ENCODE measurements around the gene NMNAT1. TPM values are rescaled to one million over a fixed set of nuclear protein-coding genes. Genes with fewer than 3 reads are reported as not detected.

Gene NMNAT1
- total RNA-seq, 2 donors from 2014 or later, result 4.6 to 4.7 TPM

DNA sequence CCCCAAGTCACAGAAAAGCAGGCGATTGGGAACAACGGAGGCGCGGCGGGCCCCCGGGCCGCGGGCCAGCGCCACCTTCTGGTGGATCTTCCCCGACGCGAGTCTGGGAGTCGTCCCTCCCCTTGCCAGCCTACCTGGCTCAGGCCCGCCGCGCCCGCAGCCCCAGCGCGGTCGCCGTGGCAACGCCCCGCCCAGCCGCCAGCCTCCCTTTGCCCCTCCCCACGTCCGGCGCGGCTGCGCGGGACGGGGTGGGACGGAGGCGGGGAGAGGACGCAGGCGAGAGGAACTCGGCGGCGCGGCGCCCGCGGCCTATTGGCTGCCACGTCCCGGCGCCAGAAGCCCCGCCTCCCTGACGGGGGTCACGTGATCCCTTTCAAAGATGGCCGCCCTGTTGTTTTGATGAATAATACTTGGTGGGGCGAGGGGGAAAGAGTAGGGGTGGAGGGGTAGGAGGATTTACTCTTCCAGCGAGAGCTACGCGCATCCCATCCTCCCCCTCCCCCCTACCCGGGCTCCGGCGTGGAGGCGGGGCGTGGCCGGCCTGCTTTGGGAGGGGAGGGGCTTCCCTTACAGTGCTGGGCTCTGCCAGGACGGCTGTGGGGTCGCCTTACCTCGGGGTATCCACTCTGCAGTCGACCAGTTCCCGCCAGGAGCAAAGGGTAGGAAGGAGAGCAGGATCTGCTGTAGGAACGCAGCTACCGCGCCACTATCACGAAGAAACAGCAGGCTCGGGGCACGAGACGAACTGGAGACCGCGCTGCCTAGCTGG lies 89.5 kb downstream of the NMNAT1 start, which contains the start of gene UBE4B:
UBE4B (plus strand) TSS at position 369 of the 769 bp plus-strand sequence. CDS start 713 bp downstream, outside the sequence.
- H3K27ac ChIP-seq, result peak within 1 kb of the TSS; percentile 93 to 97
- peak; percentile 97 for ATAC-seq (ENCODE audit: insufficient number of reproducible peaks, low FRiP score, low read depth)
- peak within 1 kb of the TSS; percentile 100 for H3K4me3 ChIP-seq
- peak; percentile 92 for DNase-seq (ENCODE audit: low spot score)
- no peaks in the 10 kb centered on the region for H3K27me3 ChIP-seq (replicated peaks; ENCODE audit: insufficient read depth)
- H3K36me3 ChIP-seq, result no peaks in the 10 kb centered on the region
- TF ChIP-seq, protein P1, sequence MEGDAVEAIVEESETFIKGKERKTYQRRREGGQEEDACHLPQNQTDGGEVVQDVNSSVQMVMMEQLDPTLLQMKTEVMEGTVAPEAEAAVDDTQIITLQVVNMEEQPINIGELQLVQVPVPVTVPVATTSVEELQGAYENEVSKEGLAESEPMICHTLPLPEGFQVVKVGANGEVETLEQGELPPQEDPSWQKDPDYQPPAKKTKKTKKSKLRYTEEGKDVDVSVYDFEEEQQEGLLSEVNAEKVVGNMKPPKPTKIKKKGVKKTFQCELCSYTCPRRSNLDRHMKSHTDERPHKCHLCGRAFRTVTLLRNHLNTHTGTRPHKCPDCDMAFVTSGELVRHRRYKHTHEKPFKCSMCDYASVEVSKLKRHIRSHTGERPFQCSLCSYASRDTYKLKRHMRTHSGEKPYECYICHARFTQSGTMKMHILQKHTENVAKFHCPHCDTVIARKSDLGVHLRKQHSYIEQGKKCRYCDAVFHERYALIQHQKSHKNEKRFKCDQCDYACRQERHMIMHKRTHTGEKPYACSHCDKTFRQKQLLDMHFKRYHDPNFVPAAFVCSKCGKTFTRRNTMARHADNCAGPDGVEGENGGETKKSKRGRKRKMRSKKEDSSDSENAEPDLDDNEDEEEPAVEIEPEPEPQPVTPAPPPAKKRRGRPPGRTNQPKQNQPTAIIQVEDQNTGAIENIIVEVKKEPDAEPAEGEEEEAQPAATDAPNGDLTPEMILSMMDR (IDR thresholded peaks at IDR 0.05), result peak; percentile 65
- H3K9me3 ChIP-seq, result no peaks in the 10 kb centered on the region
- H3K4me1 ChIP-seq (ENCODE audit: control insufficient read depth in 1 of 2, low read depth in 2 of 2), result peaks cover 2 to 24% of the 10 kb centered on the region in 2 donors

GRCh38 chr1:10033359-10033845 lies 90.1 kb downstream of the NMNAT1 start:
- peak overlapping the region; percentile 93 to 97 for H3K27ac ChIP-seq
- peaks cover 2 to 26% of the 10 kb centered on the region in 2 donors for H3K4me1 ChIP-seq (ENCODE audit: control insufficient read depth in 1 of 2, low read depth in 2 of 2)
- H3K9me3 ChIP-seq, result no peaks in the 10 kb centered on the region
- H3K4me3 ChIP-seq, result peak overlapping the region; percentile 100
- no peaks in the 10 kb centered on the region for H3K27me3 ChIP-seq (replicated peaks; ENCODE audit: insufficient read depth)
- TF ChIP-seq, protein P1 (IDR thresholded peaks at IDR 0.05), result no peak
- no peak for ATAC-seq (ENCODE audit: insufficient number of reproducible peaks, low FRiP score, low read depth)
- H3K36me3 ChIP-seq, result no peaks in the 10 kb centered on the region
- DNase-seq (ENCODE audit: low spot score), result no peak

Other genes with a start within 250 kb of the NMNAT1 start
- gene CLSTN1, start 119.5 kb upstream of the NMNAT1 start, total RNA-seq, result 10 to 100 TPM; 78.6 to 81.9 TPM
- 10 to 100 TPM; 13.4 to 22.3 TPM for gene CTNNBIP1, start 33.2 kb upstream of the NMNAT1 start, total RNA-seq
- gene LZIC, start 84 bp upstream of the NMNAT1 start, total RNA-seq, result 10 to 100 TPM; 21.9 to 27.9 TPM
- gene RBP7, start 53.8 kb downstream of the NMNAT1 start, total RNA-seq, result 10 to 100 TPM in 1 of 2 donors, 1 to 10 TPM in 1; 2.2 to 24.1 TPM
- 10 to 100 TPM; 55.0 to 89.2 TPM for gene UBE4B, start 89.5 kb downstream of the NMNAT1 start, total RNA-seq